ENCODE results near the gene SKAP1.
"Not testable (repeated sequence)": the region's sequence is repeated elsewhere in the genome, so short reads cannot be mapped to it uniquely, and the experiment has no call there.

Gene SKAP1

DNA sequence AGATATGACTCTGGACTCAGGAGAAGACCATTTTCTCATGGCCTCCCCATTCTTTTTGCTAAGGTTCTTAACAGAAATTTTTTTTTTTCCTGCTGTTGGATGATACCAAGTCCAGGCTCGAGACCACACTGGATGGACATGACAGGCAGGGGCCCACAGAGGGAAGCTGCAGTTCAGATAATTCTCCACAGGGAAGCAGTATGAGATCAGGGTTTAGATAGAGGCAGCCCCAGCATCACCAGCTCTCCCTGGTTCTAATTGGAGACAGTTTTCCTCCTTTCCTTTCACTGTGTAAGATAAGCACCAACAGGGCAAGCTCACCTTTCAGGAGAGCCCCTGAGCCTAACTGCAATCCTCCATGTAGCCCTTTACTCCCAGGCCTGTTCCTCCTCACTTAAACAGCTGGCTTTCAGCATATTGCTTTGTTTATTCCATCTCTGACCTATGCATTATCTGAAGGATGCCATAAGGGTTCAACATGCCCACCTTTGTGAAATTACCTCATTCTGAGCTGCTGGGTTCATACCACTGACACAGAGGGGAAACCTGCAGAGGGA is 214.4 kb downstream of the SKAP1 start:
- 0% methylated on average over 1 of the region's 1 CpG for WGBS (ENCODE audit: insufficient coverage)
- CTCF ChIA-PET: interaction anchor here (0.6 to 5.0 kb wide), 23 partner anchors 8 to 160 kb away, joined by 3 to 35 read pairs (median 3); no protein-coding TSS in a partner anchor
- no peaks in the 10 kb centered on the region for H3K27me3 ChIP-seq (replicated peaks in 2 of 5; ENCODE audit: control insufficient read depth in 4 of 5, insufficient read depth in 5 of 5, low read length in 4 of 5)
- no peak overlapping the region for H3K4me3 ChIP-seq (ENCODE audit: control insufficient read depth in 1 of 7, extremely low read depth in 1 of 7, insufficient read depth in 4 of 7, low read depth in 2 of 7, low read length in 6 of 7)
- DNase-seq: peak; percentile 19 to 33 (median 23)
- H3K4me1 ChIP-seq (ENCODE audit: control extremely low read depth in 1 of 4, control insufficient read depth in 4 of 4, insufficient read depth in 4 of 4, low read length in 3 of 4): no peaks in the 10 kb centered on the region
- H3K27ac ChIP-seq (ENCODE audit: insufficient read depth in 1 of 2, low read depth in 1 of 2, low read length in 2 of 2, poor library complexity in 1 of 2, severe bottlenecking in 2 of 2): no peak overlapping the region
- H3K36me3 ChIP-seq (ENCODE audit: control insufficient read depth in 4 of 4, insufficient read depth in 4 of 4, low read length in 3 of 4): no peaks in the 10 kb centered on the region
- no peaks in the 10 kb centered on the region for H3K9me3 ChIP-seq (ENCODE audit: control extremely low read depth in 1 of 5, control insufficient read depth in 4 of 5, insufficient read depth in 2 of 5, low read depth in 1 of 5, low read length in 4 of 5)
- POLR2A ChIA-PET: no interaction called here

DNA sequence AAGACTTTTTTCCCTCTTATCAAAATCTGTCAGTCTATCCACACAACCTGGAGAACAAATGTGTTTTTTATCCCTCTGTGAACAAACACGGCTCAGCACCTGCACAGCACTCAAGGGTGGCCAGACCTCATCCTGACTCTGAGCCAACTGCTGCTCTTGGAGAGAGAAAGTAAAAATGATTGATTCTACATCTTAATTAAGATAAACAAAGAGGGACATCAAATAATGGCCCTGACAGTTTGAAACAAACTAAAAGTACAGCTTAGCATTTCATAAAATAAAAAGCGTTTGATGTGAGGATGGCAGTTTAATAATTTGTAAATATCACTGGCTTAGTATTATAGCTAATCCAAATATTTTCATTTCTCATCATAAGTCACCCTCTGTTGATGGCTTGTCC is 216.2 kb downstream of the SKAP1 start:
- ChIA-PET CTCF (interaction anchor here (0.8 to 5.0 kb wide), 12 partner anchors 14 to 464 kb away, joined by 3 to 35 read pairs (median 4); no protein-coding TSS in a partner anchor), POLR2A (interaction anchor here (0.6 kb wide), 1 partner anchor 792 kb away, joined by 3 read pairs; no protein-coding TSS in a partner anchor)
- DNase-seq: no peak
- Histone ChIP-seq H3K4me3 (ENCODE audit: control insufficient read depth in 1 of 7, extremely low read depth in 1 of 7, insufficient read depth in 4 of 7, low read depth in 2 of 7, low read length in 6 of 7) (no peak overlapping the region), H3K27ac (ENCODE audit: insufficient read depth in 1 of 2, low read depth in 1 of 2, low read length in 2 of 2, poor library complexity in 1 of 2, severe bottlenecking in 2 of 2) (no peak overlapping the region), H3K9me3 (ENCODE audit: control extremely low read depth in 1 of 5, control insufficient read depth in 4 of 5, insufficient read depth in 2 of 5, low read depth in 1 of 5, low read length in 4 of 5) (no peaks in the 10 kb centered on the region), H3K27me3 (replicated peaks in 2 of 5; ENCODE audit: control insufficient read depth in 4 of 5, insufficient read depth in 5 of 5, low read length in 4 of 5) (no peaks in the 10 kb centered on the region), H3K4me1 (ENCODE audit: control extremely low read depth in 1 of 4, control insufficient read depth in 4 of 4, insufficient read depth in 4 of 4, low read length in 3 of 4) (no peaks in the 10 kb centered on the region), H3K36me3 (ENCODE audit: control insufficient read depth in 4 of 4, insufficient read depth in 4 of 4, low read length in 3 of 4) (no peaks in the 10 kb centered on the region)
- 83% methylated on average over 1 of the region's 2 CpGs for WGBS (ENCODE audit: insufficient coverage)

DNA sequence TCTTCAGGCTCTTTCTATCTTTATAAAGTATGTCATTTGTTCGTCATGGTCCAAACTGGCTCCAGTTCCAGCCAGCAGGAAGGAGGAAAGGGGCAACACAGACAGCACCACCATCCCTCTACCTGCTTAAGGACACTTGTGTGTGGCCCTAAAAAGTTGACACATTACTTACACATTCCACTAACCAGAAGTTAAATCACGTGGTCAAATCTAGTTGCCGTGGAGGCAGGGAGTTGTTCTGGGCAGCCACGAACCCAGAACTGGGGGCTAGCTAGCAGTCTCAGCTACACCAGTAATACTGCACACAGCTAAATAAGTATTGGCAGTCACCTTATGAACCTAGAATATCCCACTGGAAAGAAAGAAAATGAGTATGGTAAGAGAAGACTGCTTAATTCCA is 218.2 kb downstream of the SKAP1 start:
- Histone ChIP-seq H3K36me3 (ENCODE audit: control insufficient read depth in 4 of 4, insufficient read depth in 4 of 4, low read length in 3 of 4) (no peaks in the 10 kb centered on the region), H3K9me3 (ENCODE audit: control extremely low read depth in 1 of 5, control insufficient read depth in 4 of 5, insufficient read depth in 2 of 5, low read depth in 1 of 5, low read length in 4 of 5) (no peaks in the 10 kb centered on the region), H3K4me1 (ENCODE audit: control extremely low read depth in 1 of 4, control insufficient read depth in 4 of 4, insufficient read depth in 4 of 4, low read length in 3 of 4) (no peaks in the 10 kb centered on the region), H3K27ac (ENCODE audit: insufficient read depth in 1 of 2, low read depth in 1 of 2, low read length in 2 of 2, poor library complexity in 1 of 2, severe bottlenecking in 2 of 2) (no peak overlapping the region), H3K27me3 (replicated peaks in 2 of 5; ENCODE audit: control insufficient read depth in 4 of 5, insufficient read depth in 5 of 5, low read length in 4 of 5) (no peaks in the 10 kb centered on the region), H3K4me3 (ENCODE audit: control insufficient read depth in 1 of 7, extremely low read depth in 1 of 7, insufficient read depth in 4 of 7, low read depth in 2 of 7, low read length in 6 of 7) (no peak overlapping the region)
- ChIA-PET CTCF (interaction anchor here (1.0 to 5.0 kb wide), 2 partner anchors 16 to 57 kb away, joined by 3 to 35 read pairs; no protein-coding TSS in a partner anchor), POLR2A (no interaction called here)
- 100% methylated on average over 1 of the region's 4 CpGs for WGBS (ENCODE audit: insufficient coverage)
- no peak for DNase-seq

DNA sequence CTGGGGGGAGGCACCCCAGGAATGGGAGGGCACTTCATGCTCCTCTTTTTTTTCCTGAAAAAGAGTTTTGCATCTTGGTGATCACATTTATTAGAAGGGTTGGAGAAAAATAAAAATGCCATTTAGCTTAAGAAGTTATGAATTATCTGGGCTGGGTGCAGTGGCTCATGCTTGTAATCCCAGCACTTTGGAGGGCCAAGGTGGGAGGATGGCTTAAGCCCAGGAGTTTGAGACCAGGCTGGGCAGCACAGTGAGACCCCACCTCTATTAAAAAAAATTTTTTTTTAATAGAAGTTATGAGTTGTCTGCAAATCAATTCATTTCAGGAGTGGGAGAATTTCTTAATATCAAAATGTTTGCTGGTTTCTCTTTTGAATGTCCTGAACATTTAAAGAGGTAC is 219.0 kb downstream of the SKAP1 start:
- Histone ChIP-seq H3K4me3 (ENCODE audit: control insufficient read depth in 1 of 7, extremely low read depth in 1 of 7, insufficient read depth in 4 of 7, low read depth in 2 of 7, low read length in 6 of 7) (no peak overlapping the region), H3K27ac (ENCODE audit: insufficient read depth in 1 of 2, low read depth in 1 of 2, low read length in 2 of 2, poor library complexity in 1 of 2, severe bottlenecking in 2 of 2) (no peak overlapping the region), H3K4me1 (ENCODE audit: control extremely low read depth in 1 of 4, control insufficient read depth in 4 of 4, insufficient read depth in 4 of 4, low read length in 3 of 4) (no peaks in the 10 kb centered on the region), H3K27me3 (replicated peaks in 2 of 5; ENCODE audit: control insufficient read depth in 4 of 5, insufficient read depth in 5 of 5, low read length in 4 of 5) (no peaks in the 10 kb centered on the region), H3K36me3 (ENCODE audit: control insufficient read depth in 4 of 4, insufficient read depth in 4 of 4, low read length in 3 of 4) (no peaks in the 10 kb centered on the region), H3K9me3 (ENCODE audit: control extremely low read depth in 1 of 5, control insufficient read depth in 4 of 5, insufficient read depth in 2 of 5, low read depth in 1 of 5, low read length in 4 of 5) (no peaks in the 10 kb centered on the region)
- ChIA-PET POLR2A (no interaction called here), CTCF (no interaction called here)
- no peak for DNase-seq

DNA sequence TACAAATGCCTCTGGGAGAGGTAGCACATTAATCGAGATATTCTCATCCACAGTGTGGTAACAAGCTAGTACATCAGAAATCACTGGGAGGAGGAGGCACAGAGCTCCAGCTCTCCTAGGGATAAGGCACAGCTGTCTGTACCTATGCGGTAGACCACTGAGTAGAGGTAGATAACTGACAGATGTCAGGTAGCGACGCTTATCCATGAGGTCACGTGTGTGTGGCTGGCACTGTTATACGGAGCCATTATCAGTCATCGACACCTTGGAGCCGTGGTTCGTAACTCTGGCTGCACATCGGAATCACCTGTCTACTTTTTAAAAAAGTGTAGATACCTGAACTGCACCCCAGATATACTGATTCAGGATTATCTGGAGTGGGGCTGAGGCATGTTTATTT is 220.0 kb downstream of the SKAP1 start:
- Histone ChIP-seq H3K36me3 (ENCODE audit: control insufficient read depth in 4 of 4, insufficient read depth in 4 of 4, low read length in 3 of 4) (no peaks in the 10 kb centered on the region), H3K27me3 (replicated peaks in 2 of 5; ENCODE audit: control insufficient read depth in 4 of 5, insufficient read depth in 5 of 5, low read length in 4 of 5) (no peaks in the 10 kb centered on the region), H3K4me1 (ENCODE audit: control extremely low read depth in 1 of 4, control insufficient read depth in 4 of 4, insufficient read depth in 4 of 4, low read length in 3 of 4) (no peaks in the 10 kb centered on the region), H3K9me3 (ENCODE audit: control extremely low read depth in 1 of 5, control insufficient read depth in 4 of 5, insufficient read depth in 2 of 5, low read depth in 1 of 5, low read length in 4 of 5) (no peaks in the 10 kb centered on the region), H3K27ac (ENCODE audit: insufficient read depth in 1 of 2, low read depth in 1 of 2, low read length in 2 of 2, poor library complexity in 1 of 2, severe bottlenecking in 2 of 2) (no peak overlapping the region), H3K4me3 (ENCODE audit: control insufficient read depth in 1 of 7, extremely low read depth in 1 of 7, insufficient read depth in 4 of 7, low read depth in 2 of 7, low read length in 6 of 7) (no peak overlapping the region)
- 96% methylated on average over 10 of the region's 10 CpGs for WGBS (ENCODE audit: insufficient coverage)
- no peak for DNase-seq
- CTCF ChIA-PET: no interaction called here
- POLR2A ChIA-PET: no interaction called here

DNA sequence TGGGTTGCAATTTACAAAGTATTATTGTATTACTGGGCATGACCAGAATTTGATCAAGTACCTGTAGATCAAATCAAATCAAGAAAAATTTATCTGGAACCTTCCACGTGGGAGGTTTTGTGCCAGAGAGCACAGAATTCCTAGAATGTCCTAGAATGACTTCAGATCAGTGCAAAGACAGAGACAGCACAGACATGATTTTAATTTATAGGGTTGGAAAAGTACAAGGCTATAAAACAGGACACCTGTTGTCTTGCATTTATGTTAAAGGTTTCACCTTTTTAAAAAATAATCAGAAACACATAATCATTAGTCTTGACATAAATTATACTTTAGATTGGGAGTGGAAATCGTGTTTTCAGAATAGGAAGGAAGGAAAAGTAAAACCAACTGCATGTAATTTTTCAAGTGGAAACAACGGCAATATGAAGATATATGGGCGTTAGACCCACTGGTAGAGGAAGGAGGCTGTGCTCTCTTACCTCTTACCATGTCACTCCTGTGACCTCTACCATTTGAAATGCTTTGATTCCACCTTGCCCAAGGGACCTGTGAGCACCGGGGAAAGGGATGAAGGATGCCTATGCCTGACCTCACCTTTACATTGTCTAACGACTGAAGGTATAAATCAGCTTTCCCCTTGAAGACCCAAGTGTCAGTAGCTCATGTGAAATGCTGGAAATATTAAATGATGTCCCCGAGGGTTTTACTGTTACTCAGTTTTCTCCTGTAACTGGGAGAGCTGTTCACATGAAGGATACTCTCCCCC is 222.1 kb downstream of the SKAP1 start:
- no peaks in the 10 kb centered on the region for H3K4me1 ChIP-seq (ENCODE audit: control extremely low read depth in 1 of 4, control insufficient read depth in 4 of 4, insufficient read depth in 4 of 4, low read length in 3 of 4)
- H3K36me3 ChIP-seq (ENCODE audit: control insufficient read depth in 4 of 4, insufficient read depth in 4 of 4, low read length in 3 of 4): no peaks in the 10 kb centered on the region
- ChIA-PET POLR2A (no interaction called here), CTCF (interaction anchor here (1.0 to 1.6 kb wide), 3 partner anchors 8 to 75 kb away, joined by 3 to 5 read pairs (median 5); no protein-coding TSS in a partner anchor)
- H3K27ac ChIP-seq (ENCODE audit: insufficient read depth in 1 of 2, low read depth in 1 of 2, low read length in 2 of 2, poor library complexity in 1 of 2, severe bottlenecking in 2 of 2): no peak overlapping the region
- no peak for DNase-seq
- no peak overlapping the region for H3K4me3 ChIP-seq (ENCODE audit: control insufficient read depth in 1 of 7, extremely low read depth in 1 of 7, insufficient read depth in 4 of 7, low read depth in 2 of 7, low read length in 6 of 7)
- H3K27me3 ChIP-seq (replicated peaks in 2 of 5; ENCODE audit: control insufficient read depth in 4 of 5, insufficient read depth in 5 of 5, low read length in 4 of 5): no peaks in the 10 kb centered on the region
- no peaks in the 10 kb centered on the region for H3K9me3 ChIP-seq (ENCODE audit: control extremely low read depth in 1 of 5, control insufficient read depth in 4 of 5, insufficient read depth in 2 of 5, low read depth in 1 of 5, low read length in 4 of 5)
- WGBS (ENCODE audit: insufficient coverage): 100% methylated on average over 3 of the region's 7 CpGs

DNA sequence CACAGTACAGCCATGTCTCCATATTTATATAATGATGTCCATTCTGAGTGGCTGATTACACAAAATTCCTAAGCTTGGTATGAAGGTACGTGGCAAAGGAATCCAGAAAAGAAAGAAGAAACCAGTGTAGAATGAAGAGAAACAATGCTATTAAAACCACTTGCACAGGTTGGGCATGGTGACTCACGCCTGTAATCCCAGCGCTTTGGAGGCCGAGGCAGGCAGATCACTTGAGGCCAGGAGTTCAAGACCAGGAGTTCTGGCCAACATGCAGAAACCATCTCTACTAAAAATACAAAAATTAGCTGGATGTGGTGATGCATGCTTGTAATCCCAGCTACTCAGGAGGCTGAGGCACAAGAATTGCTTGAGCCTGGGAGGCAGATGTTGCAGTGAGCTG is 223.0 kb downstream of the SKAP1 start:
- DNase-seq; H3K4me1 ChIP-seq (ENCODE audit: control extremely low read depth in 1 of 4, control insufficient read depth in 4 of 4, insufficient read depth in 4 of 4, low read length in 3 of 4); H3K27ac ChIP-seq (ENCODE audit: insufficient read depth in 1 of 2, low read depth in 1 of 2, low read length in 2 of 2, poor library complexity in 1 of 2, severe bottlenecking in 2 of 2); POLR2A ChIA-PET; H3K36me3 ChIP-seq (ENCODE audit: control insufficient read depth in 4 of 4, insufficient read depth in 4 of 4, low read length in 3 of 4); H3K4me3 ChIP-seq (ENCODE audit: control insufficient read depth in 1 of 7, extremely low read depth in 1 of 7, insufficient read depth in 4 of 7, low read depth in 2 of 7, low read length in 6 of 7); H3K27me3 ChIP-seq (replicated peaks in 2 of 5; ENCODE audit: control insufficient read depth in 4 of 5, insufficient read depth in 5 of 5, low read length in 4 of 5); H3K9me3 ChIP-seq (ENCODE audit: control extremely low read depth in 1 of 5, control insufficient read depth in 4 of 5, insufficient read depth in 2 of 5, low read depth in 1 of 5, low read length in 4 of 5): not testable (repeated sequence)
- WGBS (ENCODE audit: insufficient coverage): 100% methylated on average over 1 of the region's 4 CpGs
- CTCF ChIA-PET: interaction anchor here (1.0 to 1.6 kb wide), 3 partner anchors 9 to 26 kb away, joined by 4 to 5 read pairs (median 5); no protein-coding TSS in a partner anchor
